Mesothelial cell of epicardium (in vitro differentiated cells): ENCODE data around the gene MED12L. TPM values are rescaled to one million over a fixed set of nuclear protein-coding genes. Genes with fewer than 3 reads are reported as not detected.

Source experiments
- DNase-seq, 2 experiments: peaks; one replicate each; pipeline ENCODE4 v3.0.0; 2021; ENCODE audit warnings: low spot score in 2 of 2; ENCODE audit not compliant: unreplicated experiment in 2 of 2
- H3K27ac Mint-ChIP-seq: 2 replicates; pipeline ENCODE4 v1.8.0; 2021; ENCODE audit warnings: mixed read lengths
- H3K27me3 Mint-ChIP-seq: 2 replicates; pipeline ENCODE4 v1.8.0; 2021; ENCODE audit warnings: low read depth, mixed read lengths
- H3K36me3 Mint-ChIP-seq: 2 replicates; pipeline ENCODE4 v1.8.0; 2021; ENCODE audit warnings: mixed read lengths
- H3K4me1 Mint-ChIP-seq: 2 replicates; pipeline ENCODE4 v1.8.0; 2021; ENCODE audit warnings: mixed read lengths
- H3K4me3 Mint-ChIP-seq: 2 replicates; pipeline ENCODE4 v1.8.0; 2021; ENCODE audit warnings: mild to moderate bottlenecking, moderate library complexity, mixed read lengths
- H3K9me3 Mint-ChIP-seq: 2 replicates; pipeline ENCODE4 v1.8.0; 2021; ENCODE audit warnings: mixed read lengths
- total RNA-seq: library from RNA; stranded (reverse); gene quantifications from 3 replicates; pipeline ENCODE4 v1.2.1, GENCODE V29; 2021
- TF ChIP-seq, protein P1 (sequence below): fragments of 200-600 bp; sonication (generic); IDR thresholded peaks from one replicate; pipeline ENCODE4 v1.5.0; 2021; ENCODE audit warnings: antibody characterized with exemption; ENCODE audit not compliant: unreplicated experiment

Gene MED12L
- total RNA-seq, 1 donor from 2014 or later: 13.8 TPM

GRCh38 chr3:151379083-151379734 lies 293.7 kb downstream of the MED12L start:
- TF ChIP-seq, protein P1, sequence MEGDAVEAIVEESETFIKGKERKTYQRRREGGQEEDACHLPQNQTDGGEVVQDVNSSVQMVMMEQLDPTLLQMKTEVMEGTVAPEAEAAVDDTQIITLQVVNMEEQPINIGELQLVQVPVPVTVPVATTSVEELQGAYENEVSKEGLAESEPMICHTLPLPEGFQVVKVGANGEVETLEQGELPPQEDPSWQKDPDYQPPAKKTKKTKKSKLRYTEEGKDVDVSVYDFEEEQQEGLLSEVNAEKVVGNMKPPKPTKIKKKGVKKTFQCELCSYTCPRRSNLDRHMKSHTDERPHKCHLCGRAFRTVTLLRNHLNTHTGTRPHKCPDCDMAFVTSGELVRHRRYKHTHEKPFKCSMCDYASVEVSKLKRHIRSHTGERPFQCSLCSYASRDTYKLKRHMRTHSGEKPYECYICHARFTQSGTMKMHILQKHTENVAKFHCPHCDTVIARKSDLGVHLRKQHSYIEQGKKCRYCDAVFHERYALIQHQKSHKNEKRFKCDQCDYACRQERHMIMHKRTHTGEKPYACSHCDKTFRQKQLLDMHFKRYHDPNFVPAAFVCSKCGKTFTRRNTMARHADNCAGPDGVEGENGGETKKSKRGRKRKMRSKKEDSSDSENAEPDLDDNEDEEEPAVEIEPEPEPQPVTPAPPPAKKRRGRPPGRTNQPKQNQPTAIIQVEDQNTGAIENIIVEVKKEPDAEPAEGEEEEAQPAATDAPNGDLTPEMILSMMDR: peak; percentile 42
- no peak overlapping the region for H3K27ac Mint-ChIP-seq
- H3K36me3 Mint-ChIP-seq: peaks cover 3% of the 10 kb centered on the region
- H3K27me3 Mint-ChIP-seq: no peaks in the 10 kb centered on the region
- H3K4me3 Mint-ChIP-seq: no peak overlapping the region
- H3K4me1 Mint-ChIP-seq: no peaks in the 10 kb centered on the region
- DNase-seq: peak; percentile 29 to 62
- H3K9me3 Mint-ChIP-seq: no peaks in the 10 kb centered on the region

DNA sequence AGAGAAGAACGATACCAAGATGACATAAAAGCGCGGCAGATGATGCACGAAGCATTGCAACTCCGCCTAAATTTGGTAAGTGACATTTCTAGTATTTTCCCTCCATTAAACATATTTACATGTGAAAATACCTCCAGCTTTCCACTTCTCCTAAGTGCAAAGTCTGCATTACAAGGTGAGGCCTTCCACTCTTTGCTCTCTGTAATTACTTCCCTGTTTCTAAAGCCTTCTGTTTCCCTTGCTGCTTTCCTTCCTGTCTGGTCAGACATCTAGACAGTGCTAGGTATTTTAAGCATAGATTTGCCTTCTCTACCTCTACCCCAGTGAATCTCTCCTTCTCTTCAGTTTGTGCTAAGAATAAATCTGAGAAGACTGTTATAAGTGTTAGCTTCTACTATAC lies 297.2 kb downstream of the MED12L start:
- no peaks in the 10 kb centered on the region for H3K27me3 Mint-ChIP-seq
- no peak overlapping the region for H3K4me3 Mint-ChIP-seq
- TF ChIP-seq, protein P1: no peak
- H3K27ac Mint-ChIP-seq: no peak overlapping the region
- DNase-seq: no peak
- peaks cover 10% of the 10 kb centered on the region for H3K4me1 Mint-ChIP-seq
- H3K36me3 Mint-ChIP-seq: peaks cover 5% of the 10 kb centered on the region
- no peaks in the 10 kb centered on the region for H3K9me3 Mint-ChIP-seq

DNA sequence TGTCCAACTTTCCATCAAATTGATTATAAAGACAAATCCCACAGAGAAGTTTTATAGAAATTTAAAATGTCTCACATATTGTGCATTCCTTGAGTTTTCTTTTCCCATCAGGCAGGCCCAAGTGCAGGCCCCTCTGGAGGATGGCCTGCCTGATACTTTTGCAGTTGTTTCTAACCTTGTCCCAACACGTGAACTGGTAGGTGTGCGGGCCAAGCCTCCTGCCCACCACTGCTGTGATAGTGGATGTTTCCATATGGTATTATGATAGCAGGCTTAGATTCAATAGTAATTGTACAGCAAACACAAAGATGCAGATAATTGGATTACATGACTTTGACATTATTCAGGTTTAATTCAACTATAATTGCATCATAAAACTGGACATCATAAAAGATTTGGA lies 297.6 kb downstream of the MED12L start:
- peaks cover 7% of the 10 kb centered on the region for H3K36me3 Mint-ChIP-seq

GRCh38 chr3:151383956-151384355 lies 298.5 kb downstream of the MED12L start:
- TF ChIP-seq, protein P1: no peak
- Mint-ChIP-seq H3K4me3 (no peak overlapping the region), H3K4me1 (peaks cover 10% of the 10 kb centered on the region), H3K9me3 (no peaks in the 10 kb centered on the region), H3K36me3 (peaks cover 7% of the 10 kb centered on the region), H3K27me3 (no peaks in the 10 kb centered on the region), H3K27ac (no peak overlapping the region)
- no peak for DNase-seq

More for the DNA sequence above, 297.6 kb downstream of the MED12L start:
- Mint-ChIP-seq H3K9me3 (no peaks in the 10 kb centered on the region), H3K27ac (no peak overlapping the region), H3K4me3 (no peak overlapping the region), H3K27me3 (no peaks in the 10 kb centered on the region), H3K4me1 (peaks cover 10% of the 10 kb centered on the region)
- TF ChIP-seq, protein P1: no peak
- DNase-seq: no peak

DNA sequence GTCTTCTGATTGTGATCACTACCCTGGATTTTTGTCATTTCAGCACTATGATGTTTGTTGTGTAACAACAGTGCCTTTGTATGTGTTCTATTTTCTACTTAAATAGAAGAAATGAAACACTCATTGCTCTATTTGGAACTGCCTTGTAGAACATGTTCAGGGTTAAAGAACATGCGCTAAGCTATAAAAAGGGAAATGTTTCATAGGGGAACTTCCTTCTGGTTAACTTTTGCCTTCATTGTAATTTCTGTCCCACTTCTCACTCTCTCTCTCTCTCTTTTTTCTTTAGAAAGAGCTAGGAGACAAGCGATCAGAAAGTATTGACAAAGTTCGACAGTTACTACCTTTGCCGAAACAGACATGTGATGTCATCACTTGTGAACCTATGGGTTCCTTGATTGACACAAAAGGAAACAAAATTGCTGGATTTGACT lies 299.3 kb downstream of the MED12L start, which contains the start of gene P2RY12:
TSS of gene P2RY12 (minus strand) at position 13 of the 434 bp plus-strand sequence. CDS start 45,908 bp downstream, outside the sequence.
- Mint-ChIP-seq H3K27ac (no peak within 1 kb of the TSS), H3K9me3 (no peaks in the 10 kb centered on the region)

More for the DNA sequence above, 299.3 kb downstream of the MED12L start, which contains the start of gene P2RY12:
- no peak within 1 kb of the TSS for H3K4me3 Mint-ChIP-seq
- H3K4me1 Mint-ChIP-seq: peaks cover 10% of the 10 kb centered on the region
- H3K36me3 Mint-ChIP-seq: peaks cover 7% of the 10 kb centered on the region
- TF ChIP-seq, protein P1: no peak
- no peak for DNase-seq
- H3K27me3 Mint-ChIP-seq: no peaks in the 10 kb centered on the region
